SIG-M5 (cell line): Measurements from ENCODE around the gene SELL.
"Not testable (repeated sequence)": the region's sequence is repeated elsewhere in the genome, so short reads cannot be mapped to it uniquely, and the experiment has no call there.

Experiments
- DNase-seq: peaks from one replicate; lab custom pipeline; 2025; lab: John Stamatoyannopoulos, UW

Gene SELL

GRCh38 chr1:169667699-169668596 lies 43.5 kb downstream of the SELL start:
- DNase-seq, result not testable (repeated sequence)

- DNase-seq, result not testable (repeated sequence)
Measured at GRCh38 chr1:169667227-169667639, 44.2 kb downstream of the SELL start.

GRCh38 chr1:169662680-169663079 lies 48.7 kb downstream of the SELL start:
- not testable (repeated sequence) for DNase-seq

GRCh38 chr1:169661066-169661465 lies 50.4 kb downstream of the SELL start:
- not testable (repeated sequence) for DNase-seq

GRCh38 chr1:169658777-169659176 lies 52.6 kb downstream of the SELL start:
- DNase-seq, result not testable (repeated sequence)

GRCh38 chr1:169653873-169654272 lies 57.5 kb downstream of the SELL start:
- no peak for DNase-seq

- no peak for DNase-seq
Measured at GRCh38 chr1:169651035-169651434, 60.4 kb downstream of the SELL start.

GRCh38 chr1:169650551-169650950 lies 60.9 kb downstream of the SELL start:
- no peak for DNase-seq

- no peak for DNase-seq
Measured at GRCh38 chr1:169648709-169649108, 62.7 kb downstream of the SELL start.

- DNase-seq, result no peak
Measured at GRCh38 chr1:169648187-169648586, 63.2 kb downstream of the SELL start.

GRCh38 chr1:169647512-169647911 lies 63.9 kb downstream of the SELL start:
- no peak for DNase-seq

- no peak for DNase-seq
Measured at GRCh38 chr1:169644297-169644696, 67.1 kb downstream of the SELL start.
